K562 (cell line): ENCODE results near the gene ITPR2.

Experiments used
- EZH2 ChIP-seq: IDR thresholded peaks from 2 replicates; pipeline ENCODE4 v1.6.1; 2012; ENCODE audit warnings: low read depth, mild to moderate bottlenecking, inconsistent platforms, low read length, borderline replicate concordance
- PHF8 ChIP-seq: fragments of 200-600 bp; sonication (generic); IDR thresholded peaks from 2 replicates; pipeline ENCODE4 v1.6.1; 2012; ENCODE audit warnings: mixed run types, mild to moderate bottlenecking, inconsistent platforms, low read length, moderate library complexity, borderline replicate concordance

DNA sequence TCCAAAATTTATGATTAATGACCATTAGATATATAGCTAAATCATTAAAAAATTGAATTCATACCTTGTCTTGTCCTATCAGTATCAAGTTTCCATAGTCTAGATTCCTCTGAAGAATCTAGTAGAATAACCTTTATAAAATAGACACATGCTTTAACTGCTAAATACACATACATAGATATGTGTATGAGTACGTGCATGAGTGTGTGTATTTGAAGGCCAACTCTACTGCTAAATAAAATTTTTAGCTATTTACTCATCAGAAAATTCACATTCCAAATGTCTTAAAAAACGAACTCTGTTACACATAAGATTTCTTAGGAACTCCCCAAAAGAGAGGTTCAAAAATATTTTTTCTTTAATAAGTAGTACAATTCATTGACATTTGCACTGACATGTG is 404.6 kb downstream of the ITPR2 start:
- TF ChIP-seq PHF8 (no peak), EZH2 (no peak)
